C4-2B (cell line): ENCODE results near the gene UEVLD.

Source experiments
- H3K27ac ChIP-seq: fragments of 450-650 bp; 2 replicates; pipeline ENCODE4 v1.5.1; 2017
- CTCF ChIP-seq: fragments of 450-650 bp; conservative IDR thresholded peaks from 2 replicates; pipeline ENCODE4 v1.5.1; 2017; ENCODE audit warnings: mild to moderate bottlenecking
- ZFX ChIP-seq: fragments of 450-650 bp; IDR thresholded peaks from 2 replicates; pipeline ENCODE4 v1.6.1; 2017

UEVLD gene

DNA sequence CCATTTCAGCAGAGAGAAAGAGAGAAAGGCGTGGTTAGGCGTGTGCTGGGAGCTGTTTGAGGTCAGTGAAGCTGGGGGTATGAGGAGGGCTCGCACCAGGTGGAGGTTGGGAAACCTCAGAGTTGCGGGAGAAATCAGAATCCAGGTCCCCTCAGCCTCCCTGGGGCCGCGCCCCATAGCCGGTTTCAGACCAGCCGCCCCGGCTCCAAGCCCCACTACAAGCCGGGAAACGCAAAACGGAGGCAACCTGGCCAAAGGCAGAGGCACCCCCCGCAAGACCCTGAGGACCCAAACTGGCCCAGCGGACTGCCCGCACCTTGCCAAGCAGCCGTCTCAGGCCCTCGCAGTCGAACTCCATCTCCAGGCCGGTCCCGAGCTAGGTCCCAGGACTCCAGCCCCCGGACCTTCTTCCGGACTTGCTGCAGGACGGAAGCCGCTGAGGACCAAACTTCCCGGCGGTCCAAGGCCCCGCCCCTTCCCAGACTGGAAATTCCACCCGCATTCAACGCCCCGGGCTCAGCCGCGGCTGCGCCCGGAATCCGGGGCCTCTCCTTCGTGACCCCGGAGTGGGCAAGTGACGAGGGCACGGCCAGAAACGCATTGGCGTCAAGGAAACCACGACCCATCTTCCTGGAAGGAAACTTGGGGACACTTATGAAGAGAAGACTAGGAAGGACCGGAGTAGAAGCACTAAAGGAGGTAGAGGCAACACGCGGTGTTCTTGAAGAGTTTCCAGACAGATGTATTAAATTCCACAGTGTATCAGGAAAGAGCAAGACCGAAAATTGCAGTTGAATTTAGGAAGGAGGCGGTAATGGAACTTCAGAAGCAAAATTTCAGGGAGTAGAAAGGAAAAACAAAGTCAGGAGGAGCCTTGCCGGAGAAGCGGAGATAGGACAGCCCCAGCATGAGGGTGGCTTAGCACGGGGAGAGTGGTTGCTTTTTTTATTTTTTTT is at the start of gene UEVLD:
Gene UEVLD (minus strand): TSS at position 438 of the 956 bp plus-strand sequence. CDS start 80 bp downstream, at position 358.
- no peak for TF ChIP-seq CTCF
- peak; percentile 77 for TF ChIP-seq ZFX
- H3K27ac ChIP-seq, result peak within 1 kb of the TSS; percentile 70

- TF ChIP-seq CTCF (no peak), ZFX (no peak)
- H3K27ac ChIP-seq, result peak within 1 kb of the TSS; percentile 83
These were observed 45.9 kb upstream of the UEVLD start, which contains the start of gene SPTY2D1 for GRCh38 chr11:18634140-18635032. TSS of gene SPTY2D1 (minus strand) at chr11:18634342. CDS start at chr11:18634257, 85 bp downstream.

- H3K27ac ChIP-seq, result peak overlapping the region; percentile 83
These were observed 45.0 kb upstream of the UEVLD start for GRCh38 chr11:18633256-18634139.

GRCh38 chr11:18632841-18633240 is 44.3 kb upstream of the UEVLD start:
- TF ChIP-seq CTCF, result no peak
- no peak for TF ChIP-seq ZFX
- H3K27ac ChIP-seq, result no peak overlapping the region

More at GRCh38 chr11:18633256-18634139, 45.0 kb upstream of the UEVLD start:
- TF ChIP-seq CTCF (no peak), ZFX (no peak)

DNA sequence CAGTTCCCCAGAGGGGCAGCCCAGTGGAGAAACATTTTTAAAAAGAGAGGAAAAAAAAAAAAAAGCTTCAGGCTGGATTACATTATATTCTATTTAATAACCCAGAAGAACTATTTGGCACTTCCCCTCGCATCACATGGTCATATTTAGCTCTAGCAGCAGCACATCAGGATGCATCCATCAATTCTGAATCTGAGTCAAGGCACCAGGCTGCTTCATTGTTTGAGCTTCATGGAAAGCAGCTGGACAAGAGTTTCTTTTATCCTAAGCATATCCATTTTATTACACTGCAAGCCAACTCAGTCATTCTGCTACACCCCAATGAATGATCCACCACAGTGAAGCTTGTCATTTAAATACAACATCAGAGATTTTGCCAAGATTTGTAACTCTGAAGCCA is 35.6 kb upstream of the UEVLD start:
- TF ChIP-seq ZFX (no peak), CTCF (no peak)
- no peak overlapping the region for H3K27ac ChIP-seq

DNA sequence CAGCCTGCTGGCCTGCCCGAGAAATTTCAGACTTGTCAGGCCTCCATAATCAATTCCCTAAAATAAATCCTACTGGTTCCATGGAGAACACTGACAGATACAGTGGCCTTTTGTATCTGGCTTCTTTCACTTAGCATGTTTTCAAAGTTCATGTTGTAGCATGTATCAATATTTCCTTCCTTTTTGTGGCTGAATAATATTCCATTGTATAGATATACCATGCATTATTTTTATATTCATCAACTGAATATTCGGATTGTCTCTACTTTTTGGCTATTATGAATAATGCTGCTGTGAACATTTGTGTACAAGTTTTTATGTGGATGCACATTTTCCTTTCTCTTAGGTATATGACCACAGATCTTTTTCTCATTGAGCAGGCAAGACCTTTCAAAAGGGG is 35.2 kb upstream of the UEVLD start:
- no peak overlapping the region for H3K27ac ChIP-seq
- TF ChIP-seq CTCF (no peak), ZFX (no peak)
